Fibroblast of the aortic adventitia (primary cell): ENCODE measurements around the gene VWA2. TPM values are rescaled to one million over a fixed set of nuclear protein-coding genes. Genes with fewer than 3 reads are reported as not detected.

ENCODE experiments used
- DNase-seq: peaks from one replicate; pipeline ENCODE4 v3.0.0-alpha.2; 2010; ENCODE audit warnings: low read depth
- H3K4me3 ChIP-seq: 2 replicates; pipeline ENCODE4 v1.5.1; 2011; ENCODE audit warnings: low read depth, mild to moderate bottlenecking, control low read depth, low read length, moderate library complexity
- CTCF ChIP-seq: IDR thresholded peaks from 2 replicates; pipeline ENCODE4 v1.5.1; 2011; ENCODE audit warnings: mild to moderate bottlenecking, low read length, control low read depth, inconsistent platforms; ENCODE audit not compliant: insufficient read depth
- total RNA-seq: library from RNA; depleted of rRNA; stranded (reverse); fragments of >200 nt; gene quantifications from 2 replicates; pipeline ENCODE4 v1.2.3, GENCODE V29; 2012; ENCODE audit warnings: low replicate concordance

VWA2 gene
- total RNA-seq, 1 donor = 0.09 TPM

GRCh38 chr10:114295393-114295792 lies 56.3 kb downstream of the VWA2 start:
- no peak for TF ChIP-seq CTCF
- no peak overlapping the region for H3K4me3 ChIP-seq
- DNase-seq = no peak

GRCh38 chr10:114297136-114297705 lies 58.2 kb downstream of the VWA2 start:
- no peak for DNase-seq
- no peak overlapping the region for H3K4me3 ChIP-seq
- TF ChIP-seq CTCF = no peak

- H3K4me3 ChIP-seq = no peak overlapping the region
- DNase-seq = no peak
- TF ChIP-seq CTCF = no peak
Measured at GRCh38 chr10:114300036-114300645, 61.1 kb downstream of the VWA2 start.

GRCh38 chr10:114301177-114301576 lies 62.1 kb downstream of the VWA2 start:
- no peak for TF ChIP-seq CTCF
- DNase-seq = no peak
- no peak overlapping the region for H3K4me3 ChIP-seq

- DNase-seq = peak; percentile 10
- TF ChIP-seq CTCF = no peak
- H3K4me3 ChIP-seq = no peak overlapping the region
Measured at GRCh38 chr10:114301951-114302710, 63.1 kb downstream of the VWA2 start.

- no peak for DNase-seq
- TF ChIP-seq CTCF = no peak
- no peak overlapping the region for H3K4me3 ChIP-seq
Measured at GRCh38 chr10:114303556-114303955, 64.5 kb downstream of the VWA2 start.
